Tibial nerve (tissue), 4 donors: ENCODE results near the gene SLC25A17. TPM values are rescaled to one million over a fixed set of nuclear protein-coding genes. Genes with fewer than 3 reads are reported as not detected.
"Not testable (repeated sequence)": the region's sequence is repeated elsewhere in the genome, so short reads cannot be mapped to it uniquely, and the experiment has no call there.

Source experiments
- DNase-seq, 2 donors: peaks; one replicate each; pipeline ENCODE4 v3.0.0-alpha.2; 2019; ENCODE audit warnings: low spot score in 2 of 2
- H3K27ac ChIP-seq, 4 donors: fragments of 200-600 bp; sonication (generic) in 3 of 4; one replicate each; pipeline ENCODE4 v1.5.1; 2017 to 2019; ENCODE audit warnings: mild to moderate bottlenecking in 1 of 4
- H3K27me3 ChIP-seq, 2 donors: fragments of 200-600 bp; sonication (generic) in 1 of 2; one replicate each; pipeline versions ENCODE4 v1.5.1 to v1.6.0; 2017 to 2019
- H3K36me3 ChIP-seq, 3 donors: fragments of 200-600 bp; sonication (generic); one replicate each; pipeline ENCODE4 v1.5.1; 2018 to 2019
- H3K4me1 ChIP-seq, 4 donors: fragments of 200-600 bp; sonication (generic) in 3 of 4; one replicate each; pipeline ENCODE4 v1.5.1; 2017 to 2019
- H3K4me3 ChIP-seq, 4 donors: fragments of 200-600 bp; sonication (generic) in 3 of 4; one replicate each; pipeline ENCODE4 v1.5.1; 2017 to 2019; ENCODE audit warnings: mild to moderate bottlenecking in 1 of 4, moderate library complexity in 1 of 4
- H3K9me3 ChIP-seq, 4 donors: fragments of 200-600 bp; sonication (generic) in 3 of 4; one replicate each; pipeline ENCODE4 v1.5.1; 2017 to 2019
- CTCF ChIP-seq, 5 experiments: fragments of 200-600 bp in 3 of 5; fragments of 450-650 bp in 2 of 5; sonication (generic) in 3 of 5; IDR thresholded peaks; one replicate each; pipeline ENCODE4 v1.5.1; 2016 to 2019; ENCODE audit warnings: antibody characterized with exemption in 5 of 5, mild to moderate bottlenecking in 3 of 5, moderate library complexity in 2 of 5
- EP300 ChIP-seq, 2 donors: sonication (generic); formaldehyde crosslinking; IDR thresholded peaks; one replicate each; pipeline ENCODE4 v1.6.1; 2017; ENCODE audit warnings: antibody characterized with exemption in 2 of 2, mild to moderate bottlenecking in 1 of 2
- POLR2A ChIP-seq, 2 donors: fragments of 450-650 bp; IDR thresholded peaks; one replicate each; pipeline ENCODE4 v1.6.1; 2017; ENCODE audit warnings: antibody characterized with exemption in 2 of 2, mild to moderate bottlenecking in 2 of 2, moderate library complexity in 2 of 2
- WGBS, 2 donors: methylation state at CpG; one replicate each; pipeline ENCODE4 v1.1.5; 2018; 5-methylcytosine and 5-hydroxymethylcytosine counted together
- total RNA-seq, 4 donors: library from RNA; depleted of rRNA; stranded (reverse); fragments of >200 nt; gene quantifications; one replicate each; pipeline ENCODE4 v1.1.0, GENCODE V29; 2016

Gene SLC25A17
- total RNA-seq, 4 donors from 2014 or later, result 19.3 to 34.1 (median 21.4) TPM

- Histone ChIP-seq H3K27ac (peak overlapping the region in 3 of 4 donors; percentile 3 to 99 (median 17)), H3K4me1 (peaks cover 0 to 74% (median 36%) of the 10 kb centered on the region in 4 donors), H3K27me3 (no peaks in the 10 kb centered on the region), H3K36me3 (peaks cover 0 to 17% (median 0%) of the 10 kb centered on the region in 3 donors), H3K4me3 (no peak overlapping the region), H3K9me3 (no peaks in the 10 kb centered on the region)
- no peak for TF ChIP-seq CTCF (IDR thresholded peaks at IDR 0.05)
- no peak for TF ChIP-seq POLR2A (IDR thresholded peaks at IDR 0.05)
- no peak for TF ChIP-seq EP300 (IDR thresholded peaks at IDR 0.05)
- 21 to 28% methylated on average over 3 of the region's 3 CpGs for WGBS, 2 donors
- no peak for DNase-seq
Observed at GRCh38 chr22:40853961-40854360, 34.8 kb upstream of the SLC25A17 start.

DNA sequence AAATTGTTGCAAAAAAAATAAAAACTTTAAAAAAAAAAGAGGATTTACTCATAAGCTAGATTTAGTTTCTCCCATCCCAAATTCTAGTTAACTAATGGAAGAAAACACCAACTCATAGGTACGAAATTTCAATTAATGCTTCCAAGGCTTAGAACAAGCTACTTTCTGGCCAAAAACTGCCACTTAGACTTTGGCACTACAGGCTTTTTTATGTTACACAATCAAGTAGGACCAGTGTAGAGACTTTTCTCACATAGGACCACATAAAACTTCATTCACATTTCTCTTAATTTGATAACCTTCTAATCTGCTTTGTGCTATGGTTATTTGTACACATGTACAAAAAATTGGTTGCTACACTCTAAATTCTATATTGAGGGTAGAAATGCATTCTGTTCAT, 34.2 kb upstream of the SLC25A17 start:
- no peaks in the 10 kb centered on the region for H3K9me3 ChIP-seq
- no peak for TF ChIP-seq EP300 (IDR thresholded peaks at IDR 0.05)
- TF ChIP-seq POLR2A (IDR thresholded peaks at IDR 0.05), result no peak
- TF ChIP-seq CTCF (IDR thresholded peaks at IDR 0.05), result no peak
- 48 to 58% methylated on average over 1 of the region's 1 CpG for WGBS, 2 donors
- H3K27me3 ChIP-seq, result no peaks in the 10 kb centered on the region
- H3K36me3 ChIP-seq, result peaks cover 0 to 24% (median 1%) of the 10 kb centered on the region in 3 donors
- no peak overlapping the region for H3K4me3 ChIP-seq
- H3K27ac ChIP-seq, result peak overlapping the region in 2 of 4 donors; percentile 3 to 99
- no peak for DNase-seq
- H3K4me1 ChIP-seq, result peaks cover 0 to 68% (median 35%) of the 10 kb centered on the region in 4 donors

GRCh38 chr22:40845816-40846215, 26.7 kb upstream of the SLC25A17 start:
- H3K4me3 ChIP-seq, DNase-seq, H3K27me3 ChIP-seq, H3K27ac ChIP-seq, H3K9me3 ChIP-seq: not testable (repeated sequence)
- Histone ChIP-seq H3K36me3 (peaks cover 3 to 93% (median 4%) of the 10 kb centered on the region in 3 donors), H3K4me1 (peaks cover 0 to 16% (median 0%) of the 10 kb centered on the region in 4 donors)
- WGBS, 2 donors, result 90 to 96% methylated on average over 11 of the region's 11 CpGs

- no peak for DNase-seq
- Histone ChIP-seq H3K36me3 (peaks cover 3 to 96% (median 4%) of the 10 kb centered on the region in 3 donors), H3K4me1 (peaks cover 0 to 12% (median 0%) of the 10 kb centered on the region in 4 donors), H3K27me3 (no peaks in the 10 kb centered on the region), H3K9me3 (no peaks in the 10 kb centered on the region), H3K27ac (no peak overlapping the region), H3K4me3 (no peak overlapping the region)
- WGBS, 2 donors, result 94 to 96% methylated on average over 3 of the region's 3 CpGs
- no peak for TF ChIP-seq EP300 (IDR thresholded peaks at IDR 0.05)
- TF ChIP-seq POLR2A (IDR thresholded peaks at IDR 0.05), result no peak
- TF ChIP-seq CTCF (IDR thresholded peaks at IDR 0.05), result no peak
Observed at GRCh38 chr22:40844951-40845350, 25.8 kb upstream of the SLC25A17 start.

GRCh38 chr22:40838486-40838885, 19.3 kb upstream of the SLC25A17 start:
- Histone ChIP-seq H3K4me1 (peaks cover 0 to 11% (median 0%) of the 10 kb centered on the region in 4 donors), H3K4me3 (no peak overlapping the region), H3K9me3 (no peaks in the 10 kb centered on the region), H3K27me3 (no peaks in the 10 kb centered on the region), H3K27ac (no peak overlapping the region), H3K36me3 (peaks cover 0 to 97% (median 20%) of the 10 kb centered on the region in 3 donors)
- WGBS, 2 donors, result 92 to 93% methylated on average over 3 of the region's 3 CpGs
- TF ChIP-seq CTCF (IDR thresholded peaks at IDR 0.05) (no peak), EP300 (IDR thresholded peaks at IDR 0.05) (no peak)
- no peak for DNase-seq

- Histone ChIP-seq H3K4me3 (no peak overlapping the region), H3K27me3 (no peaks in the 10 kb centered on the region), H3K4me1 (no peaks in the 10 kb centered on the region), H3K27ac (no peak overlapping the region), H3K9me3 (no peaks in the 10 kb centered on the region), H3K36me3 (peaks cover 0 to 99% (median 24%) of the 10 kb centered on the region in 3 donors)
- TF ChIP-seq EP300 (IDR thresholded peaks at IDR 0.05) (no peak), POLR2A (IDR thresholded peaks at IDR 0.05) (no peak), CTCF (IDR thresholded peaks at IDR 0.05) (no peak)
- DNase-seq, result no peak
- WGBS, 2 donors, result 91 to 93% methylated on average over 3 of the region's 3 CpGs
Observed at GRCh38 chr22:40834619-40835018, 15.5 kb upstream of the SLC25A17 start.
